H1 (cell line): ENCODE measurements around the gene IL1RAP. TPM values are rescaled to one million over a fixed set of nuclear protein-coding genes. Genes with fewer than 3 reads are reported as not detected.

Source experiments
- CTCF ChIA-PET: fragments of 300-600 bp; sonication (Branson Sonifier 250); formaldehyde crosslinking; loops from one replicate; lab custom pipeline; 2021; ENCODE audit not compliant: partially characterized antibody; lab: Charles Lee
- POLR2A ChIA-PET: fragments of 300-600 bp; sonication (Branson Sonifier 250); formaldehyde crosslinking; loops from one replicate; lab custom pipeline; 2021; ENCODE audit warnings: inconsistent platforms; ENCODE audit not compliant: partially characterized antibody; lab: Charles Lee
- DNase-seq, 2 experiments: peaks; one replicate each; pipeline versions ENCODE4 v3.0.0 to v3.0.0-alpha.2; 2010 to 2022; ENCODE audit warnings: low spot score in 2 of 2, low read depth in 1 of 2, mixed read lengths in 1 of 2
- FAIRE-seq: peaks from 2 replicates; lab custom pipeline; 2011; peaks lifted over from hg19 to GRCh38; lab: Jason Lieb, UNC
- H2AFZ ChIP-seq: 2 replicates; pipeline ENCODE4 v1.8.1; 2012; ENCODE audit warnings: low read length, inconsistent platforms
- H2AK5ac ChIP-seq: 2 replicates; pipeline ENCODE4 v1.6.1; 2013; ENCODE audit warnings: low read depth, low read length
- H2BK120ac ChIP-seq: replicated peaks from 2 replicates; pipeline ENCODE3; 2013; ENCODE audit warnings: low read depth, low read length, inconsistent platforms
- H2BK12ac ChIP-seq: 2 replicates; pipeline ENCODE4 v1.6.1; 2013; ENCODE audit warnings: low read depth, low read length
- H2BK15ac ChIP-seq: 2 replicates; pipeline ENCODE4 v1.6.1; 2013; ENCODE audit warnings: low read length
- H2BK20ac ChIP-seq: 2 replicates; pipeline ENCODE4 v1.6.1; 2013; ENCODE audit warnings: low read length
- H2BK5ac ChIP-seq: 2 replicates; pipeline ENCODE4 v1.6.1; 2013; ENCODE audit warnings: low read depth, low read length
- H3K14ac ChIP-seq: 2 replicates; pipeline ENCODE4 v1.6.1; 2013; ENCODE audit warnings: inconsistent platforms; ENCODE audit not compliant: insufficient read length
- H3K18ac ChIP-seq: 2 replicates; pipeline ENCODE4 v1.6.1; 2013; ENCODE audit warnings: low read length; ENCODE audit errors: extremely low read depth
- H3K23ac ChIP-seq: 2 replicates; pipeline ENCODE4 v1.6.1; 2013; ENCODE audit warnings: inconsistent platforms; ENCODE audit not compliant: insufficient read length
- H3K23me2 ChIP-seq: 2 replicates; pipeline ENCODE4 v1.6.1; 2013; ENCODE audit warnings: low read depth, low read length
- H3K27ac ChIP-seq: 2 replicates; pipeline ENCODE4 v1.6.1; 2011; ENCODE audit warnings: low read depth, low read length, inconsistent platforms
- H3K27me3 ChIP-seq, 4 experiments: replicated peaks in 1 of 4; 1 replicate in 1 of 4; 2 replicates in 3 of 4; pipeline versions ENCODE4 v1.6.1 to v1.8.1; 2011 to 2013; ENCODE audit warnings: low read length in 3 of 4, mild to moderate bottlenecking in 3 of 4, inconsistent platforms in 2 of 4, mixed read lengths in 2 of 4, moderate library complexity in 1 of 4; ENCODE audit not compliant: control insufficient read depth in 3 of 4, insufficient read depth in 3 of 4; ENCODE audit errors: extremely low read depth in 1 of 4
- H3K36me3 ChIP-seq, 4 experiments: 2 replicates each; pipeline versions ENCODE4 v1.6.1 to v1.8.1; 2011 to 2013; ENCODE audit warnings: mild to moderate bottlenecking in 4 of 4, low read length in 3 of 4, moderate library complexity in 2 of 4, control low read depth in 1 of 4, inconsistent platforms in 1 of 4; ENCODE audit not compliant: insufficient read depth in 4 of 4, control insufficient read depth in 2 of 4
- H3K4ac ChIP-seq: replicated peaks from 2 replicates; pipeline ENCODE3; 2013; ENCODE audit warnings: low read length, low read depth, mixed read lengths, inconsistent platforms; ENCODE audit not compliant: insufficient read length
- H3K4me1 ChIP-seq, 4 experiments: replicated peaks in 1 of 4; 1 replicate in 1 of 4; 2 replicates in 3 of 4; pipeline versions ENCODE4 v1.6.1 to v1.8.1; 2011 to 2013; ENCODE audit warnings: low read length in 3 of 4, inconsistent platforms in 2 of 4, mixed read lengths in 1 of 4; ENCODE audit not compliant: insufficient read depth in 4 of 4, control insufficient read depth in 3 of 4
- H3K4me2 ChIP-seq, 2 experiments: 2 replicates each; pipeline versions ENCODE4 v1.6.1 to v1.8.1; 2011 to 2013; ENCODE audit warnings: low read depth in 2 of 2, low read length in 2 of 2, control low read depth in 1 of 2, inconsistent platforms in 1 of 2, mild to moderate bottlenecking in 1 of 2; ENCODE audit not compliant: insufficient read depth in 1 of 2
- H3K4me3 ChIP-seq, 4 experiments: fragments of 200-600, 300-600 bp in 1 of 4; sonication (generic), shearing (Covaris generic), sonication (Bioruptor Twin) in 1 of 4; 2 replicates each; pipeline versions ENCODE4 v1.5.1 to v1.8.1; 2011 to 2016; ENCODE audit warnings: low read length in 4 of 4, low read depth in 3 of 4, control low read depth in 2 of 4, inconsistent platforms in 2 of 4, mild to moderate bottlenecking in 2 of 4, mixed read lengths in 1 of 4, moderate library complexity in 1 of 4; ENCODE audit not compliant: insufficient read depth in 2 of 4; ENCODE audit errors: extremely low read depth in 1 of 4
- H3K56ac ChIP-seq: replicated peaks from 2 replicates; pipeline ENCODE3; 2013; ENCODE audit warnings: low read depth, mild to moderate bottlenecking, mixed read lengths, low read length, inconsistent platforms; ENCODE audit not compliant: insufficient read length
- H3K79me1 ChIP-seq: 2 replicates; pipeline ENCODE4 v1.6.1; 2013; ENCODE audit warnings: low read depth, low read length, control low read depth
- H3K79me2 ChIP-seq, 2 experiments: 2 replicates each; pipeline versions ENCODE4 v1.6.1 to v1.8.1; 2012 to 2013; ENCODE audit warnings: low read length in 2 of 2, mild to moderate bottlenecking in 2 of 2, inconsistent platforms in 1 of 2; ENCODE audit not compliant: insufficient read depth in 2 of 2, control insufficient read depth in 1 of 2
- H3K9ac ChIP-seq, 4 experiments: replicated peaks in 1 of 4; 1 replicate in 1 of 4; 2 replicates in 3 of 4; pipeline versions ENCODE4 v1.6.1 to v1.8.1; 2011 to 2013; ENCODE audit warnings: low read depth in 3 of 4, low read length in 3 of 4, control low read depth in 2 of 4, mild to moderate bottlenecking in 2 of 4, moderate library complexity in 2 of 4, inconsistent platforms in 1 of 4; ENCODE audit errors: extremely low read depth in 1 of 4
- H3K9me3 ChIP-seq, 2 experiments: 2 replicates each; pipeline versions ENCODE4 v1.6.1 to v1.8.1; 2012 to 2013; ENCODE audit warnings: mild to moderate bottlenecking in 2 of 2, moderate library complexity in 2 of 2, control low read depth in 1 of 2, inconsistent platforms in 1 of 2, low read depth in 1 of 2, low read length in 1 of 2, mixed read lengths in 1 of 2; ENCODE audit not compliant: insufficient read depth in 2 of 2
- H4K20me1 ChIP-seq, 2 experiments: replicated peaks in 1 of 2; 2 replicates each; pipeline versions ENCODE3 to v1.8.1; 2011 to 2013; ENCODE audit warnings: inconsistent platforms in 2 of 2, low read length in 2 of 2, mild to moderate bottlenecking in 1 of 2; ENCODE audit not compliant: insufficient read depth in 2 of 2, control insufficient read depth in 1 of 2
- H4K5ac ChIP-seq: 2 replicates; pipeline ENCODE4 v1.6.1; 2013; ENCODE audit warnings: low read length, low read depth, mixed read lengths, inconsistent platforms; ENCODE audit not compliant: insufficient read length
- H4K8ac ChIP-seq: 2 replicates; pipeline ENCODE4 v1.8.0; 2013; ENCODE audit warnings: mild to moderate bottlenecking, moderate library complexity, low read length, inconsistent platforms; ENCODE audit not compliant: insufficient read depth; ENCODE audit errors: extremely low read depth
- H4K91ac ChIP-seq: replicated peaks from 2 replicates; pipeline ENCODE3; 2013; ENCODE audit warnings: low read length, mixed read lengths, inconsistent platforms; ENCODE audit not compliant: insufficient read length
- ATF2 ChIP-seq: IDR thresholded peaks from 2 replicates; pipeline ENCODE4 v1.6.1; 2012; ENCODE audit warnings: low read length, inconsistent platforms
- BRCA1 ChIP-seq: IDR thresholded peaks from 2 replicates; pipeline ENCODE4 v1.6.1; 2012; ENCODE audit warnings: low read depth, low read length, improper control_type of control experiment
- CBX5 ChIP-seq: fragments of 300-800, 300-1000 bp; sonication (generic); IDR thresholded peaks from 2 replicates; pipeline ENCODE4 v1.7.1; 2016; ENCODE audit warnings: antibody characterized with exemption, low read length, low read depth
- EP300 ChIP-seq, 2 experiments: IDR thresholded peaks; 1 replicate in 1 of 2; 2 replicates in 1 of 2; pipeline ENCODE4 v1.6.1; 2011 to 2012; ENCODE audit warnings: low read depth in 2 of 2, low read length in 2 of 2, mild to moderate bottlenecking in 2 of 2, borderline replicate concordance in 1 of 2, inconsistent platforms in 1 of 2, moderate library complexity in 1 of 2
- GTF2F1 ChIP-seq: IDR thresholded peaks from 2 replicates; pipeline ENCODE4 v1.6.1; 2012; ENCODE audit warnings: low read depth, low read length, improper control_type of control experiment, borderline replicate concordance
- JUND ChIP-seq: IDR thresholded peaks from 2 replicates; pipeline ENCODE4 v1.6.1; 2011; ENCODE audit warnings: mild to moderate bottlenecking, improper control_type of control experiment, low read length
- POLR2A ChIP-seq, 2 experiments: IDR thresholded peaks; 1 replicate in 1 of 2; 2 replicates in 1 of 2; pipeline ENCODE4 v1.6.1; 2011; ENCODE audit warnings: low read depth in 2 of 2, low read length in 2 of 2, mild to moderate bottlenecking in 2 of 2; ENCODE audit errors: control extremely low read depth in 1 of 2
- RFX5 ChIP-seq: IDR thresholded peaks from 2 replicates; pipeline ENCODE4 v1.6.1; 2011; ENCODE audit warnings: low read depth, low read length, improper control_type of control experiment, borderline replicate concordance
- SIN3A ChIP-seq, 2 experiments: IDR thresholded peaks in 1 of 2; conservative IDR thresholded peaks in 1 of 2; 2 replicates each; pipeline ENCODE4 v1.6.1; 2011 to 2012; ENCODE audit warnings: low read length in 2 of 2, improper control_type of control experiment in 1 of 2, low read depth in 1 of 2, mild to moderate bottlenecking in 1 of 2
- TAF7 ChIP-seq: optimal IDR thresholded peaks from 2 replicates; pipeline ENCODE3; 2011; ENCODE audit warnings: low read depth, mild to moderate bottlenecking, inconsistent platforms, low read length, moderate library complexity, borderline replicate concordance
- USF2 ChIP-seq: IDR thresholded peaks from 2 replicates; pipeline ENCODE4 v1.6.1; 2011; ENCODE audit warnings: low read length, improper control_type of control experiment
- WGBS, 2 experiments: shearing (Covaris generic) in 1 of 2; methylation state at CpG; one replicate each; pipeline versions ENCODE4 v1.1.6 to v1.1.7; 2013 to 2015; ENCODE audit warnings: low lambda C conversion rate in 2 of 2, mixed read lengths in 2 of 2, inconsistent platforms in 1 of 2, low coverage in 1 of 2, missing lambda C conversion rate in 1 of 2; ENCODE audit not compliant: insufficient replicate concordance in 2 of 2, insufficient coverage in 1 of 2, insufficient read length in 1 of 2; ENCODE audit errors: extremely low coverage in 1 of 2, missing lambda C conversion rate in 1 of 2; 5-methylcytosine and 5-hydroxymethylcytosine counted together
- polyA plus RNA-seq, 7 experiments: library from polyadenylated mRNA; depleted of rRNA in 3 of 7; stranded (reverse) in 5 of 7; unstranded in 2 of 7; fragments of >200 nt in 5 of 7; fragments of 200-250 nt in 2 of 7; gene quantifications; 1 replicate in 5 of 7; 2 replicates in 1 of 7; 4 replicates in 1 of 7; pipeline versions ENCODE4 v1.2.1 to v1.2.3, GENCODE V29; 2011 to 2013; ENCODE audit warnings: missing spikeins in 2 of 7, mixed read lengths in 2 of 7
- total RNA-seq: library from RNA; stranded (reverse); fragmentation: NEBNext Ultra II Directional; extraction: Animal tissue kit (Norgen Biotek cat#: 25700); gene quantifications from 2 replicates; pipeline ENCODE4 v1.2.1, GENCODE V29; 2021

The IL1RAP gene
- total and polyA plus RNA-seq, 2 of the 8 experiments (the other 6 are each of a cell fraction or from before 2014, with no cell fraction given), result 2.4 to 3.9 TPM

- no peaks in the 10 kb centered on the region for H3K9me3 ChIP-seq
- H2BK120ac ChIP-seq, result no peak overlapping the region
- H3K56ac ChIP-seq, result no peak overlapping the region
- no peak overlapping the region for H2BK20ac ChIP-seq
- no peak overlapping the region for H2BK5ac ChIP-seq
- H4K8ac ChIP-seq, result no peak overlapping the region
- H2AFZ ChIP-seq, result no peak overlapping the region
- DNase-seq (no peak), FAIRE-seq (no peak)
- no peak overlapping the region for H4K91ac ChIP-seq
- no peak overlapping the region for H3K4me2 ChIP-seq
- no peak overlapping the region for H2BK12ac ChIP-seq
- no peak overlapping the region for H4K5ac ChIP-seq
- 77% methylated on average over 4 of the region's 4 CpGs; no CpG with 5 or more reads in 1 of the 2 experiments for WGBS, 2 experiments
- H3K79me2 ChIP-seq, result no peaks in the 10 kb centered on the region
- H3K4me1 ChIP-seq, result peaks cover 0 to 5% (median 2%) of the 10 kb centered on the region in 4 experiments; a peak in 2 of 7 replicates
- H3K79me1 ChIP-seq, result no peaks in the 10 kb centered on the region
- no peak overlapping the region for H3K23ac ChIP-seq
- no peak overlapping the region for H3K9ac ChIP-seq
- no peak overlapping the region for H3K4me3 ChIP-seq
- H2BK15ac ChIP-seq, result no peak overlapping the region
- no peaks in the 10 kb centered on the region for H4K20me1 ChIP-seq
- H2AK5ac ChIP-seq, result no peak overlapping the region
- no peaks in the 10 kb centered on the region for H3K23me2 ChIP-seq
- CTCF ChIA-PET, result interaction anchor here (0.6 to 1.3 kb wide), 7 partner anchors 12 to 366 kb away, joined by 3 to 4 read pairs (median 3); partner anchors contain the start of gene IL1RAP
- POLR2A ChIA-PET, result no interaction called here
- no peak overlapping the region for H3K18ac ChIP-seq
- H3K4ac ChIP-seq, result no peak overlapping the region
- H3K14ac ChIP-seq, result no peak overlapping the region
- peaks cover 0 to 6% (median 3%) of the 10 kb centered on the region in 4 experiments; a peak in 5 of 7 replicates for H3K27me3 ChIP-seq
- H3K36me3 ChIP-seq, result no peaks in the 10 kb centered on the region
- H3K27ac ChIP-seq, result no peak overlapping the region
- no peak for TF ChIP-seq ATF2
- TF ChIP-seq SIN3A (conservative IDR thresholded peaks at IDR 0.05 in 1 of 2, IDR thresholded peaks at IDR 0.05 in 1 of 2; ENCODE audit: low read depth in 1 of 2, low read length in 2 of 2), result no peak
- no peak for TF ChIP-seq GTF2F1
- TF ChIP-seq RFX5, result no peak
- no peak for TF ChIP-seq JUND
- no peak for TF ChIP-seq BRCA1
- TF ChIP-seq EP300 (IDR thresholded peaks at IDR 0.05; ENCODE audit: borderline replicate concordance in 1 of 2, low read depth in 2 of 2, low read length in 2 of 2), result no peak
- no peak for TF ChIP-seq CBX5
- no peak for TF ChIP-seq USF2
- TF ChIP-seq TAF7, result no peak
- no peak for TF ChIP-seq POLR2A (IDR thresholded peaks at IDR 0.05; ENCODE audit: control extremely low read depth in 1 of 2, low read depth in 2 of 2, low read length in 2 of 2)
Measured at GRCh38 chr3:190534386-190534785, 20.5 kb downstream of the IL1RAP start.
